ENCODE measurements around the gene BRD2. TPM values are rescaled to one million over a fixed set of nuclear protein-coding genes. Genes with fewer than 3 reads are reported as not detected.

Gene BRD2
- total and polyA plus RNA-seq, 9 of the 15 experiments (the other 6 are each of a cell fraction or from before 2014, with no cell fraction given) = 19.0 to 252 (median 181) TPM

GRCh38 chr6:32933661-32934085 is 34.7 kb upstream of the BRD2 start:
- Histone ChIP-seq H3K36me3 (ENCODE audit: control insufficient read depth, insufficient read depth, low read length) (no peaks in the 10 kb centered on the region), H3K27ac (ENCODE audit: extremely low read depth, low read depth, low read length) (no peak overlapping the region), H4K20me1 (replicated peaks; ENCODE audit: control insufficient read depth, insufficient read depth, low read length) (no peaks in the 10 kb centered on the region), H3K79me2 (ENCODE audit: control insufficient read depth, insufficient read depth, low read length) (no peaks in the 10 kb centered on the region), H3K27me3 (ENCODE audit: control insufficient read depth in 2 of 2, insufficient read depth in 2 of 2, low read length in 2 of 2) (peaks cover 17 to 34% of the 10 kb centered on the region in 2 experiments), H3K9me3 (replicated peaks; ENCODE audit: control insufficient read depth, insufficient read depth, low read depth, low read length) (no peaks in the 10 kb centered on the region), H3K9me1 (ENCODE audit: control insufficient read depth, insufficient read depth, low read length) (no peaks in the 10 kb centered on the region), H3K4me1 (replicated peaks in 1 of 2; ENCODE audit: control insufficient read depth in 2 of 2, insufficient read depth in 2 of 2, low read length in 2 of 2) (no peaks in the 10 kb centered on the region), H3K4me3 (no peak overlapping the region), H3K4me2 (ENCODE audit: insufficient read depth, low read length) (no peak overlapping the region), H2AFZ (ENCODE audit: low read depth, low read length) (no peak overlapping the region), H3K9ac (ENCODE audit: insufficient read depth in 1 of 2, low read depth in 2 of 2, low read length in 2 of 2) (no peak overlapping the region)
- intact Hi-C loops (cut with micrococcal nuclease) (loop anchor here (1.0 kb wide), 2 partner anchors 34 to 51 kb away; no protein-coding TSS in a partner anchor), in situ Hi-C loops (cut with MboI) (loop anchor here (10.0 kb wide), 1 partner anchor 51 kb away; no protein-coding TSS in a partner anchor)
- FAIRE-seq (peak; percentile 99), DNase-seq (ENCODE audit: extremely low read depth in 1 of 4, low spot score in 3 of 4) (peak; percentile 78 to 85 (median 82)), ATAC-seq (peak; percentile 92)
- no TSS peak for BruUV-seq (replicated peaks)
- WGBS (ENCODE audit: insufficient coverage, low coverage, missing lambda C conversion rate) = 0% methylated on average over 3 of the region's 3 CpGs
- ChIA-PET CTCF (ENCODE audit: low intra/inter-chr PET ratio) (interaction anchor here (0.6 to 3.9 kb wide), 8 partner anchors 9 to 95 kb away, joined by 3 to 57 read pairs (median 6); partner anchors contain the start of genes BRD2 and TAP2), POLR2A (interaction anchor here (0.6 to 3.3 kb wide), 9 partner anchors 8 to 84 kb away, joined by 3 to 65 read pairs (median 5); partner anchors contain the start of genes BRD2 and HLA-DMA)
- TF ChIP-seq BMI1 (IDR thresholded peaks at IDR 0.05; ENCODE audit: low read length) = 0 out of 2 replicates have a peak, but pooled peaks have one; percentile 26
- no peak for TF ChIP-seq MXI1 (IDR thresholded peaks at IDR 0.05; ENCODE audit: low read depth, low read length)
- TF ChIP-seq ARID2 (IDR thresholded peaks at IDR 0.05) = peak; percentile 77; the same call in 1 of the 2 replicates
- peak in 1 of 2 experiments; percentile 70; a peak in 1 of 4 replicates for TF ChIP-seq RCOR1 (IDR thresholded peaks at IDR 0.05; ENCODE audit: borderline replicate concordance in 1 of 2, low read depth in 2 of 2, low read length in 2 of 2)
- peak; percentile 16 for TF ChIP-seq CTCFL (IDR thresholded peaks at IDR 0.05; ENCODE audit: borderline replicate concordance, insufficient read depth, low read depth, low read length, poor library complexity, severe bottlenecking)
- TF ChIP-seq ZNF398 (CRISPR knock-in tag; IDR thresholded peaks at IDR 0.05) = no peak
- no peak for TF ChIP-seq GTF2E2 (tag; IDR thresholded peaks at IDR 0.05)
- TF ChIP-seq SRF (CRISPR knock-in tag; IDR thresholded peaks at IDR 0.05) = peak in 1 of 2 experiments; percentile 85; a peak in 1 of 4 replicates
- TF ChIP-seq DIDO1 (tag; IDR thresholded peaks at IDR 0.05; ENCODE audit: low read depth) = no peak
- TF ChIP-seq ZHX1 (conservative IDR thresholded peaks at IDR 0.05; ENCODE audit: low read length) = no peak
- 0 out of 4 replicates have a peak, but pooled peaks of 1 of the 2 experiments have one; percentile 10 for TF ChIP-seq KDM1A (IDR thresholded peaks at IDR 0.05)
- TF ChIP-seq TSC22D4 (tag; IDR thresholded peaks at IDR 0.05) = no peak
- TF ChIP-seq MCM7 (IDR thresholded peaks at IDR 0.05) = no peak

Measured in K562 (cell line).